OCI-M1 (cell line): ENCODE data around the gene ZNF813.

Experiments used
- DNase-seq: peaks from one replicate; lab custom pipeline; 2025; lab: John Stamatoyannopoulos, UW

The ZNF813 gene

DNA sequence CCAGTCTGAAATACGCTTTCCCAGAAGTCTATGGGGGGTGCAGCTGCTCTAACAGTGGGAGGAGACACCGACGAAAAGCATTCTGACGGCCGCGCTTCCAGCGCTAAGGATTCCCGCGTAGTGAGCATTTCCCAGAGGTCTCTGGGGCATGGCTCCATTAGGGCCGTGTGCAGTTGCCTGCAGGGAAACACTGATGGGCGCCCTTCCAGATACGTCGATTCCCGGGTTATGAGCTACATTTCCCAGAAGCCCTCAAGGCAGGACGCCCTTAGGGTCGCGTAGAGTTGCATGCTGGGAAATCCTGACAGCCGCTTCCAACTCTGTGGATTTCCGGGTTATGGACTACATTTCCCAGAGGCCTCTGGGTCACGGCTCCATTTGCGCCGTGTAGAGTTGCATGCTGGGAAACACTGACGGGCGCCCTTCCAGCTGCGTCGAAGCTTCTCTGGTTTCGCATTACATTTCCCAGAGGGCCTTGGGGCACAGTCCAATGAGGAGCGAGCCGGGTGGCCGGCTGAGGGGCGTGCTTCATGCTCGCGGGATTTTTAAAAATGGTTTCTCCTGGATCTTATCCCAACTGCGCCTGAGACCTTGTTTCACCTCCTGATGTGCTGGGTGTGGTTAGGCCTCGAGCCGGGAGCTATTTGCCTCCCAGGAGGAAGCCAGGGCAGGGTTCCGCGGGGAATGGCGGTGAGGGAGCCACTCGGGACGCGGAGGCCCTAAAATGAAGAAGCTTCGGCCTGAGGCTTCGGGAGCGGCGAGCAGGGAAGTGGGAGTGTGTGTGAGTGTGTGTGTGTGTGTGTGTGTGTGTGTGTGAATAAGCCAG is 53.2 kb downstream of the ZNF813 start:
- DNase-seq = peak; percentile 99

DNA sequence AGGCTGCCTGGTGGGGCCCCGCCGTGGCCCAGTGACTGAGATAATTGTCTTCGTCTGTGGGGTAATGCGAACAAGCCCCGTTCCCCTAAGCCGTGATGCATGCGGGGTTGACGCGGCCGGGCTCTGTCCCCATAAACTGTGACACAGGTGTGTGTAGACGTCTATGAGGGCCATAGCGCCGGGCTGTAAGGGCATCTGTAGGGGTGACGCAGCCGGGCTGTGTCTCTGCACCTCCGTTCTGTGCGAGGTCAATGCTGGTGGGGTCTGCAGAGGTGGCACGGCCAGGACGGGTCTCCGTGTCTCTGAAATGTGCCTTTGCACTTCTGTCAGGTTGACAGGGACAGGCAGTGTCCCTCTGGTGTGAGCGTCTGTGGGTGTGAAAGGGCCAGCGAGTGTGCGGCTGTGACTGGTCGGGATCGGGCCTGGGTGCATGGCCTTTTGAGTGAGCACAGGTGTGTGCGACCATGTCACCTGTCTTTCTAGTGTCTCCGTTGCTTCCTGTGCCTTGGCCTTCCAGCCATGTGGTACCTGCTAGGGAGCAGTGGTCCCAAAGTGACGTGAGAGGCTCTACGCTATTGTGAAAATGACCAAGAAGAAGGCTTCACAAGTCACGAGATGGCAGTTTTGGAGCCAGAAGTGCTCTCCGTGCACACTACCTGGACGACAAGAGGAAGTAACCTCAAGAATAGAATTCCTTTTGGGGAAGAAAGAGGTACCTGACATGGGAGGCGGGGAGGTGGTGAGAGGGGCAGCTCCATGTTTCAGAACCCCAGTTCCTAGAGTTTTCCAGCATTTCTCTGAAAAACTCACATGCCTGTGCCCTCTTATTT is 54.1 kb downstream of the ZNF813 start:
- DNase-seq = no peak

DNA sequence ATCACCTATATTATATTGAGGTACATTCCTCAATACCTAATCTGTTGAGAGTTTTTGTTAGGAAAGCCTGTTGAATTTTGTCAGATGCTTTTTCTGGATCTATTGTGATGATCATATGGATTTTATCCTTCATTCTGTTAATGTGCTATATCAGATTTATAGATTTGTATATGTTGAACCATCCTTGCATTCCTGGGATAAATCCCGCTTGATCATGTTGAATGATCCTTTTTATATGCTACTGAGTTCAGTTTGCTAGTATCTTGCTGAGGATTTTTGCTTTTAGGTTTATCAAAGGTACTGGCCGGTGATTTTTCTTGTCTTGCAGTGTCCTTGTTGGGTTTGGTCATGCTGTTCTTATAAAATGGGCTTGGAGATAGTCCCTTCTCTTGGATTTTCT is 58.4 kb downstream of the ZNF813 start:
- no peak for DNase-seq

DNA sequence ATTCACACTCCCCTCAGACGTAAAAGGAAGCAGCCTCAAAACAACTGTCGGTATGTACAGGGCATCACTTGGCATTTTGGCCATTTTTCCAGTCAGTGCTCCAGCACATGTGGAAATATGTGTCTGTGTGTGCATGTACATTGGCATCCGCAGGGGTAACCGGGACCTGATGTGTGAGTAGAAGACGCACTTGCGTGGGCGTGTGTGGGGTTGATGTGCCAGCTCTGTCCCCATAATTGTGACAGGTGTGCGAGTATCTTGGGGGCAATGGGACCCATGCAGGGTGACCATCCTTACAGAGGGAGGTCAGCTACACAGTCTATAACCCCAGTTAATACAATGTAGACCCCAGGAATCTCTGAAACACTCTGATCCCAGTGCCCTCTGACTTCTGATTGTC is 63.1 kb downstream of the ZNF813 start:
- DNase-seq = no peak

DNA sequence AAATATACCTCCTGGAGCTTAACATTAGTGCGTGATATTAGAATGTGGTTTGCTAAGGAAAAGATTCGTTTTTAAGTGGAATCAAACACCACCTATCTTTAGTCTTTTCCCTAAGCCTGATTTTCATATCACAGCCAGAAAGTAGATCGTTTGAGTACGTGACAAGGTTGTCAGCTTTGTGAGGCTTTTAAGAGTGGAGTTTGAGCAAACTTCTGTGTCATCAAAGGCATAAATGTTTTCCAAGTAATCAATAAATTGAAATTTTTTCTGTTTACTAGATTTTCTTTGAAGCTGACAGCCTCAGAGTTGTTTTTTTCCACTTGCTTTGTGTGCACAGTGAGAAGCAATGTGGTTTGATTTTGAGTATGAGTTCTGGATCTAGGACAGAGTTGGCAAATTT is 63.9 kb downstream of the ZNF813 start:
- DNase-seq = no peak

DNA sequence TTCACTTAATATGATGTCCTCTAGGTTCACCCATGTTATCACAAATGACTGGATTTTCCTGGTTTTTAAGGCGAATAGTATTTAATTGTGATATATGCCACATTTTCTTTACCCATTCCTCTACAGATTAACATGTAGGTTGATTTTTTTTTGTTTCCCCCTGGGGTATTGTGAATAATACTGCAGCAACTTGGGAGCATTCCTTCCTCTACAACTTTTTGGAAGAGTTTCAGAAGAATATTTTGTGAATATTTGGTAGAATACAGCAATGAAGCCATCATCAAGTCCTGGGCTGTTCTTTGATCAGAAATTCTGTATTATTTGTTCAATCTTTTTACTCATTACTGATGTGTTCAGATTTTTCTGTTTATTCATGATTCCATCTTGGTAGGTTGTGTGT is 64.8 kb downstream of the ZNF813 start:
- no peak for DNase-seq

DNA sequence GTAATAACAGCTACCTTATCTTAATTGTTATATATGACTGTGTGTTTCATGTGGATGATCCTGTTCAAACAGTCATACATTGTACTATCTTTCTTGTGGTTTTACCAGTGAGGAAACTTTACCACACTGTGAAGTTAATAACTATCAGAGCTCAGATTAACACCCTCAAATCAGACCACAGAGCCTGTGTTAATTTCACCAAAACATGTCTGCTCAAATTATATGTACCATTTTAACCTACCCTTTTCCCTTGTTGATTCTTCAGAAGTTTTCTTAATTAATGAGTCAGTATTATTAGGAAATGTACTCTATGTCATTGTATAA is 68.7 kb downstream of the ZNF813 start:
- DNase-seq = peak; percentile 20

DNA sequence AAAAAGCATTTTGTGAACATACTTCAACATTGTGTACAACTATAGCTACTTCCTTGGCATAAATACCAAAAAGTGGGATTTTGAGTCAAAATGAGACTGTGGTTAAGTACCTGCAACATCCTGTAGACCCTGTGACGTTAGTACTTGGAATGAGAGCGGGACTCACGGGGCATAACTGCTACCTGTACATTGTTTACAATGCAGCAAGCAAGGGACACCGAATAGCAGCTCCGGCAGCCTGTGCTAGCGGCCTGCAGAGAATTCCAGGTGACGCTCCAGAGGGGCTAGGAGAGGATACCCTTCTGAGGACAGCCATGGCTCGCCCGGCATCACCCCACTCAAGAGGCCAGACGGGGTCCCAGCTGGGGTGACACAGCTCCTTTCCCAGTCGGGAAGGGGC is 69.6 kb downstream of the ZNF813 start:
- no peak for DNase-seq

DNA sequence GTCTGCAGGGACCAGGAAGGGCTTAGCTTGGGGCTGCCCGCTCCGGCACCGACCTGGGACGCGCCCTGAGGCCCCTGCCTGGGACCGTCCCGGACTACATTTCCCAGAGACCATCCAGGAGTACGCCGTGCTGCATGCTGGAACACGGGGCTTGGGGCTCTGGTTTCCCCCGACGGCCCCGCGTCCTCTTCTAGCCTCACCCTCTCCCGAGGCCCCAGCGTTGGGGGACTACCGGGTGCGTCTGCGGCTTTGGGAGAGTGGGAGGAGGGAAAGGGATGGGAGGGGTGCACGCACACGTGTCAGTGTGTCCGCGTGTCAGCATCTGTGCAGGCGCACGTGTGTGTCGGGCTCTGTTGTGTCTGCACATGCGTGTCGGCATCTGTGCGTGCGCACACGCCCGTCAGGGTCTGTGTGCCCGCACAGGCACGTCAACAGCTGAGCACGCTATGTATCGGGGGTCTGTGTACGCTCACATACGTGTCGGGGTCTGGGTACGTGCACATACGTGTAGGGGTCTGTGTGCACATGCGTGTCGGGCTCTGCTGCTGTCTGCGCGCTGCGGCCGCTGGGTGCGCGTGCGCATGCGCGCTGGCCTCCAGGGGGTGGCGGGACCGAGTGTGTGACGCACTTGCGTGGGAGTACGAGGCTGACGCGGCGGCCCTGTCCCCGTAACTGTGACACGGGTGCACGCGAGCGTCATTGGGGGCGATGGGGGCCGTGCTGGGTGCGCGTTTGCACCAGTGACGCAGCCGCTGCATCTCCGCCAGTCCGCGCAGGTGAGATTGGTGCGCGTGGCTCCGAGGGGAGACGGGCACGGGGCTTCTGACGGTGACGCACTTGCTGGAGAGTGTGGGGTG is 70.2 kb downstream of the ZNF813 start, which contains the start of gene ZNF331:
TSS of gene ZNF331 (plus strand) at position 625 of the 857 bp plus-strand sequence. CDS start 31,232 bp downstream, outside the sequence.
- DNase-seq = no peak

DNA sequence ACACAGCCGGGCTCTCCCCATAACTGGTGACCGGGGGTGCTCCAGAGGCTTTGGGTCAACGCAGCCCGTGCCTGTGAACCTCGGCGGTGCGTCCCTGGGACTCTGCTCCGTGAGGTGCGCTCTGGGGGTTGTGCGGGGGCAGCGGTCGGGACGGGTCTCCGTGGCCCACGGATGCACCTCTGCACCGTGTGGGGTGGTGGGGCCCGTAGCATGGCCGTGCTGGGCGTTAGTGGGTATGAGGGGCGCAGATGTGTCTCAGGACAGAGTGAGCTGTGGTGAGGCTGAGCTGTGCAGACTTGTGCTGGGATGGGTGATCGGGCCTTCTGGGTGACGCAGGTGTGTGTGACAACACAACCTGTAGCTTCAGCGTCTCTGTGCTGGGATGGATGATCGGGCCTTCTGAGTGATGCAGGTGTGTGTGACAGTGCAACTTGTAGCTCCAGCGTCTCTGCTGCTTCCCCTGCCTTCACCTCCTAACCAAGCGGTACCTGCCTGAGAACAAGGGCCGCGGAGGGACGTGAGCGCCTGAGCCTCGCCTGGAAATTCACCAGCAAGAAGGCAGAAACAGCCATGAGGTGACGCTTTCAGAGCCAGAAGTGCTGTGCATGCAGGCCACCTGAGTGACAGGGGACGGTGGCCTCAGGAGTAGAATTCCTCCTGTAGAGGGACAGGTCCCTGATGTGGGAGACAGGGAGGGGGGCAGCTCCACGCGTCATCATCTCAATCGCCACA is 71.0 kb downstream of the ZNF813 start:
- no peak for DNase-seq

DNA sequence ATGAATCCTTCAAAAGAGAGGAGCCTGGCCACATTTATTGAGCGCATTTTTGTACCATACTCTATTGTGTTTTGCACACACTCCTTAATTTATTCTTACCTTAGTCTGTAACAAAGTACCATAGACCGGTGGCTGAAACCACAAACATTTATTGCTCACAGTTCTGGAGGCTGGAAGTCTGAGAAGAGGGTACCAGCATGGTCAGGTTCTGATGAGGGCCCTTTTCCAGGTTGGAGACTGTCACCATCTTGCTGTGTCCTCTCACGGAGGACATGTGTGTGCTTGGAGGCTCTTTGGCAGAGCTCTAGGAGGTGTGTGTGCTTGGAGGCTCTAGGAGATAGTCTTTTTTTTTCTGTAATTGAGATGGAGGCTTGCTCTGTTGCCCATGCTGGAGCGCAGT is 72.6 kb downstream of the ZNF813 start:
- no peak for DNase-seq

DNA sequence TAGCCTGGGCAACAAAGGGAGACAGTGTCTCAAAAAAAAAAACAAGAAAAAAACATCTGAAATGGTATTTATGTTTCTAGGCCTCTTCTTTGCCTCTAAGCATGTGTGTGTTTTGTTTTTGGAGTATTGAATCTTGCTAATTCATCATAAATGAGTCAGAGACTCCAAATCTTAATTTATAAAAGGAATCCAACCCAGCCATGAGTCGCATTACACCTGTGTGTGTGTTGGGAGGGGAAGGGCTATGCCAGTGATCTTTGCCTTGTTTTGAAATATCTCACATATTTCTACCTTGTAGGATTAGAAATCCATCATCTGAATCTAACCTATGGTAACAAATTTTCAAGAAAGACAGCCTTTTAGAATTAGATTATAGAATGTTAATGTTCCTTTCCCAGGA is 74.4 kb downstream of the ZNF813 start:
- no peak for DNase-seq

DNA sequence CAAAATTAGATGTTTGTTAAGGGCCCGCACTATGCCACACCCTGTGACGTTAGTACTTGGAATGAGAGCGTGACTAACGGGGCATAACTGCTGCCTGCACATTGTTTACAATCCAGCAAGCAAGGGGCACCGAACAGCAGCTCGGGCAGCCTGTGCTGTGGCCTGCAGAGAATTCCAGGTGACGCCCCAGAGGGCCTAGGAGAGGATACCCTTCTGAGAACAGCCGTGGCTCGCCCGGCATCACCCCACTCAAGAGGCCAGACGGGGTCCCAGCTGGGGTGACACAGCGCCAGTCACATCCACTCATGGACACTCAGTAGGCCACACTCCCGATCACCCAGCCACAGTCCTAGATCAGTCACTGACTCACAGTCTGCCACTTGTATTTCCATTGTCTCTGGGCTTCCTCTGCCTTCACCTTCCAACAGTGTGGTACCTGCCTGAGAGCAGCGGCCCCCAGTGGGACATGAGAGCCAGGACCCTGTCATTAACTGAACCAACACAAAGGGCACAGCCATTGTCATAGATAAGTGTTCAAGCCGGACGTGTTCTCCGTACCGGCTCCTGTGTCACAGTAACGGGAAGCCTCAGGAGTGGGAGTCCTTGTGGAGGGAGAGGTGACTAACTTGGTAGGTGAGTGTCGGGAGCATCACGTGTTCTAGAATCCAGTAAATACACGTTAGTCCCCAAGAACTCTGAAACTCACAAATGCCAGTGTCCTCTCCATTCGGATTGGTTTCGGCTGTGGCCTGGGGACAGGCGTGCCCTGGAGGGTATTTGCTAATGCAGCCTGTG is 77.9 kb downstream of the ZNF813 start:
- no peak for DNase-seq
